RWPE1 (cell line): ENCODE data around the gene DNAH10.

Source experiments
- CTCF ChIA-PET: fragments of 350-600 bp; sonication (Branson Sonifier 250); formaldehyde crosslinking; extraction: SDS; loops from one replicate; lab custom pipeline; 2021; lab: Yijun Ruan, JAX
- POLR2A ChIA-PET: fragments of 400-600 bp; formaldehyde crosslinking; extraction: SDS; loops from one replicate; lab custom pipeline; 2020; ENCODE audit warnings: antibody characterized with exemption; ENCODE audit not compliant: low non-redundant PET; lab: Yijun Ruan, JAX
- DNase-seq: peaks from one replicate; pipeline ENCODE4 v3.0.0; 2012; ENCODE audit warnings: low spot score
- H3K27ac ChIP-seq: fragments of 450-650 bp; 2 replicates; pipeline ENCODE4 v1.5.1; 2017
- TF ChIP-seq, protein P1 (sequence below): fragments of 450-650 bp; conservative IDR thresholded peaks from 2 replicates; pipeline ENCODE4 v1.5.1; 2017; ENCODE audit warnings: low read depth, mild to moderate bottlenecking

Gene DNAH10

DNA sequence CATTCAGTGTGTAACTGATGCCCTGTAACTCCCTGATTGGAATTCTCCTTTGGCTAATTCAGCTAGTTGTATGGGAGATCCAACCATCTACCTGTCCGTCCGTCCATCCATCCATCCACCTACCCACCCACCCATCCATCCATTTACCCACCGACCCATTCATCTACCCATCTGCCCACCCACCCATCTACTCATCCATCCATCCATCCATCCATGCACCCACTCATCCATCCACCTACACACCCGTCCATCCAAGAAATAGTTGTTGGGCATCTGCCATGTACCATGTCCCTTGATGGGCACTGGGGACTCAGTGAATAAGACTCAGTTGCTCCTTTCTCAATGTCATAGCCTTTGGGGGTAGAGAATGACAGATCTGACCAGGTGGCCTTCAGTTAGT, 162.4 kb downstream of the DNAH10 start:
- TF ChIP-seq, protein P1, sequence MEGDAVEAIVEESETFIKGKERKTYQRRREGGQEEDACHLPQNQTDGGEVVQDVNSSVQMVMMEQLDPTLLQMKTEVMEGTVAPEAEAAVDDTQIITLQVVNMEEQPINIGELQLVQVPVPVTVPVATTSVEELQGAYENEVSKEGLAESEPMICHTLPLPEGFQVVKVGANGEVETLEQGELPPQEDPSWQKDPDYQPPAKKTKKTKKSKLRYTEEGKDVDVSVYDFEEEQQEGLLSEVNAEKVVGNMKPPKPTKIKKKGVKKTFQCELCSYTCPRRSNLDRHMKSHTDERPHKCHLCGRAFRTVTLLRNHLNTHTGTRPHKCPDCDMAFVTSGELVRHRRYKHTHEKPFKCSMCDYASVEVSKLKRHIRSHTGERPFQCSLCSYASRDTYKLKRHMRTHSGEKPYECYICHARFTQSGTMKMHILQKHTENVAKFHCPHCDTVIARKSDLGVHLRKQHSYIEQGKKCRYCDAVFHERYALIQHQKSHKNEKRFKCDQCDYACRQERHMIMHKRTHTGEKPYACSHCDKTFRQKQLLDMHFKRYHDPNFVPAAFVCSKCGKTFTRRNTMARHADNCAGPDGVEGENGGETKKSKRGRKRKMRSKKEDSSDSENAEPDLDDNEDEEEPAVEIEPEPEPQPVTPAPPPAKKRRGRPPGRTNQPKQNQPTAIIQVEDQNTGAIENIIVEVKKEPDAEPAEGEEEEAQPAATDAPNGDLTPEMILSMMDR, result no peak
- CTCF ChIA-PET, result no interaction called here
- POLR2A ChIA-PET, result no interaction called here
- no peak for DNase-seq
- H3K27ac ChIP-seq, result no peak overlapping the region

DNA sequence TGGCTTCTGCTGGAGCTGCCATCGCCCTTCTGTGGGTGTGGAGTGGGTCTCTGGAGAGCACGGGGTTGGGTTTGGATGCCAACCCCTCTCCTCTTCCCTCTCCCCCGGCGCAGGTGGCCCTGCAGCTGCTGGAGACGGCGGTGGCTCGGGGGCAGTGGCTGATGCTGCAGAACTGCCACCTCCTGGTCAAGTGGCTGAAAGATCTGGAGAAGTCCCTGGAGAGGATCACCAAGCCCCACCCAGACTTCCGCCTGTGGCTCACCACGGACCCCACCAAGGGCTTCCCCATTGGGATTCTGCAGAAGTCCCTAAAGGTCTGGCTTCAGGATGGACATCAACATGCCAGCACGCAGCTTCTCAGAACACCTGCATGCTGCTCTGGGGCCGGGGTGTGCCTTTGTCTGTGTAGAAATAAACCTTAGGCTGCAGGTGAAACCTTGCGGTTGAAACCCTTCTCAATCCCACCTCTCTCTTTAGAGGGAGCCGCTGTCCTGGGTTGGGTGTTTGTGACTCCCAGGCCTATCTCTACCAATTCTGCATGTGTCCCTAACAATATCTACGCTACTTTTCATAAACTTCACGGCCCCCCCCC, 166.3 kb downstream of the DNAH10 start:
- CTCF ChIA-PET, result interaction anchor here (1.6 to 1.7 kb wide), 2 partner anchors 24 to 128 kb away, joined by 4 read pairs; no protein-coding TSS in a partner anchor
- POLR2A ChIA-PET, result no interaction called here
- TF ChIP-seq, protein P1, result no peak
- no peak for DNase-seq
- no peak overlapping the region for H3K27ac ChIP-seq

DNA sequence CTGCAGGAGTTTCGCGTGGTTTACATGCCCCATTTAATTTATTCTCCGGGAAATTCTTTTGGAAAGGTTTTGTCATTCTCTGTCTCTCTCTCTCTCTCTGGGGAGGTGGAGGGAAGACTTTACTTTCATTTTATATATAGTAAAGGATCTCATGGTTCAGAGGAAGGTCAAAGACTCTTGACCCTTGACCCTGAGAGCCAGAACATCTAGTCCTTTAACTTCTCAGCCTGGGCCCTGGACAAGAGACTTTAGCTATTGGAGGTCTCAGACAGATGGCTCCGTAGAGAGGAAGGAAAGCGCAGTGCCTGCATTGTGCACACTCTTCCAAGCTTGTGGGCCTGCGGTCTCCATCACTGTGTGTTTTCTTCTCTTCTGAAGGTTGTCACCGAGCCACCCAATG, 166.8 kb downstream of the DNAH10 start:
- TF ChIP-seq, protein P1, result no peak
- H3K27ac ChIP-seq, result no peak overlapping the region
- DNase-seq, result no peak
- POLR2A ChIA-PET, result no interaction called here
- CTCF ChIA-PET, result no interaction called here

DNA sequence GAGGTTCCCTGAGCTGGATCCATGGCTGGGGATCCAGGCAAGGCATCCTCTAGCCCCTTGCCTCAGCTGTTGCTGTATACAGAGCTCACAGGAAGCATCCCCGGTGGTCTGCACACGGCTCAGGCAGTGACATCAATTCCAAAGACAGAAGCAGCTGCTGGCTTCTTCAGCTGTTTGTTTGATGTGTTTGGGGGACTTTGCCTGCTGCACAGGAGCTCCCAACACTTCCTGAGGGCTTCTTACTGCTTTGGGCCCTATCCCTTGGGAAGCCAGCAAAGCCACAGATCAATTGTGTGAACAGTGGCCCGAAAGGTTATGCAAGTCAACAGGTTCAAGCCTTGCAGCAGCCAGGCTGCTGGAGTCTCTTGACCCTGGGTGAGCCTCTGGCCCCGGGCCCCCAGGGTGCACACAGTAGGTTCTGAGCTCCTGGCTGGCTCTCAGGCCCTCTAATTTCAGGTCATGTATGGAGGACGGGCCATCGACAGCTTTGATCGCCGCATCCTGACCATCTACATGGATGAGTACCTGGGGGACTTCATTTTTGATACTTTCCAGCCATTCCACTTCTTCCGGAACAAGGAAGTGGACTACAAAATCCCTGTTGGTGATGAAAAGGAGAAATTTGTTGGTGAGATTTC, 168.0 kb downstream of the DNAH10 start:
- POLR2A ChIA-PET, result no interaction called here
- no peak overlapping the region for H3K27ac ChIP-seq
- CTCF ChIA-PET, result interaction anchor here (0.7 kb wide), 1 partner anchor 11 kb away, joined by 3 read pairs; no protein-coding TSS in a partner anchor
- no peak for DNase-seq
- TF ChIP-seq, protein P1, result no peak

DNA sequence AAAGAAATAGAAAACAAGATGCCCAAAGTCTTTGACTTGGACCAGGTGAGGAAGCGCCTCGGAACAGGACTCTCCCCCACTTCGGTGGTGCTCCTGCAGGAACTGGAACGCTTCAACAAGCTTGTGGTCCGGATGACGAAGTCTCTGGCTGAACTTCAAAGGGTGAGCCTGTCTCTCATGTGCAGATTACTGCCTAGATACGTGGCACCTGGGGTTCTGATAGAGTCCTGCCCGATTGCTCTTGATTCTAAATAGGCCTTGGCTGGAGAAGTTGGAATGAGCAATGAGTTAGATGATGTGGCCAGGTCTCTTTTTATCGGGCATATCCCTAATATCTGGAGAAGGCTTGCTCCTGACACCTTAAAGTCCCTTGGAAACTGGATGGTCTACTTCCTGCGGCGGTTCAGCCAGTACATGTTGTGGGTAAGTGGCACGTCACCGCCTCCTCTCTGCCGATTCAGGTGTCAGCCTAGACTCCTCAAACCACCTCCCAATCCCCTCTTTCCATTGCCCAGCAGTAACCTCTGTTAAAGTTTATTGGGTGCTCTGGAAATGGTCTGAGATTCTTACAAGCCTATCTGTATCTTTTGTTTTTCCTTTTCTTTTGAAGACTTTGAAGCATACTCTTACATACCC, 169.7 kb downstream of the DNAH10 start:
- no peak for DNase-seq
- H3K27ac ChIP-seq, result no peak overlapping the region
- CTCF ChIA-PET, result no interaction called here
- TF ChIP-seq, protein P1, result no peak
- POLR2A ChIA-PET, result interaction anchor here (0.5 kb wide), 1 partner anchor 131 kb away, joined by 4 read pairs; no protein-coding TSS in a partner anchor

DNA sequence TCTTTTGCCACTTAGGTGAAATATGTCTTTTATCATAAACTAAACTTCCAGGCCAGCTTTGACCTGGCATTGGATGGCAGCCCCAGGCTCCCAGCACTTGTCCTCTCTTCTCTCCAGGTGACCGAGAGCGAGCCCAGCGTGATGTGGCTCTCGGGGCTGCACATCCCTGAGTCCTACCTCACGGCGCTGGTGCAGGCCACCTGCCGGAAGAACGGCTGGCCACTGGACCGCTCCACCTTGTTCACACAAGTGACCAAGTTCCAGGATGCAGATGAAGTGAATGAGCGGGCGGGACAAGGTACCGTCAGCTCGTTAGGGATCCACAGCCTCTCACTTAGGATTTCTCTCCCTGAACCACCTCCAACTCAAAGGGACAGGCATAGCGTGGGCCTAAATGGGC, 171.1 kb downstream of the DNAH10 start:
- ChIA-PET CTCF (interaction anchor here (1.0 kb wide), 1 partner anchor 28 kb away, joined by 5 read pairs; no protein-coding TSS in a partner anchor), POLR2A (no interaction called here)
- no peak overlapping the region for H3K27ac ChIP-seq
- DNase-seq, result no peak
- TF ChIP-seq, protein P1, result no peak
